HG02938 (cell line): ENCODE measurements around the gene MYL9.
"Not testable (repeated sequence)": the region's sequence is repeated elsewhere in the genome, so short reads cannot be mapped to it uniquely, and the experiment has no call there.

ENCODE experiments used
- ATAC-seq: cut with Tn5 transposase; IDR thresholded peaks from one replicate; pipeline ENCODE4 v1.9.1; 2021; ENCODE audit warnings: mild to moderate bottlenecking, moderate library complexity; ENCODE audit not compliant: unreplicated experiment

MYL9 gene

GRCh38 chr20:36541227-36541767 lies at the start of gene MYL9:
TSS of gene MYL9 (plus strand) at chr20:36541519. CDS start at chr20:36544885, 3,366 bp downstream.
- no peak for ATAC-seq

- no peak for ATAC-seq
Observed at GRCh38 chr20:36491901-36492617, 49.3 kb upstream of the MYL9 start.

- ATAC-seq: no peak
Observed at GRCh38 chr20:36493051-36493800, 48.1 kb upstream of the MYL9 start.

- no peak for ATAC-seq
Observed at GRCh38 chr20:36493801-36494114, 47.6 kb upstream of the MYL9 start.

GRCh38 chr20:36496707-36497669 lies 44.3 kb upstream of the MYL9 start:
- no peak for ATAC-seq

- ATAC-seq: no peak
Observed at GRCh38 chr20:36497856-36498255, 43.5 kb upstream of the MYL9 start.

GRCh38 chr20:36498386-36499179 lies 42.7 kb upstream of the MYL9 start:
- no peak for ATAC-seq

GRCh38 chr20:36499211-36499610 lies 42.1 kb upstream of the MYL9 start:
- ATAC-seq: no peak

GRCh38 chr20:36499723-36500501 lies 41.4 kb upstream of the MYL9 start:
- no peak for ATAC-seq

- ATAC-seq: no peak
Observed at GRCh38 chr20:36501367-36502006, 39.8 kb upstream of the MYL9 start.

- no peak for ATAC-seq
Observed at GRCh38 chr20:36504295-36504694, 37.0 kb upstream of the MYL9 start.

GRCh38 chr20:36506253-36506652 lies 35.1 kb upstream of the MYL9 start:
- ATAC-seq: no peak

- no peak for ATAC-seq
Observed at GRCh38 chr20:36507746-36508145, 33.6 kb upstream of the MYL9 start.

GRCh38 chr20:36519012-36519719 lies 22.2 kb upstream of the MYL9 start:
- ATAC-seq: no peak

- no peak for ATAC-seq
Observed at GRCh38 chr20:36519944-36520343, 21.4 kb upstream of the MYL9 start.

- ATAC-seq: no peak
Observed at GRCh38 chr20:36521526-36521925, 19.8 kb upstream of the MYL9 start.

- ATAC-seq: not testable (repeated sequence)
Observed at GRCh38 chr20:36522412-36522811, 18.9 kb upstream of the MYL9 start.

- ATAC-seq: no peak
Observed at GRCh38 chr20:36523341-36523740, 18.0 kb upstream of the MYL9 start.
